PFSK-1 (cell line): ENCODE data around the gene PVALB.

Experiments
- FOXP2 ChIP-seq: optimal IDR thresholded peaks from 2 replicates; pipeline ENCODE3; 2011; ENCODE audit warnings: borderline replicate concordance, control low read depth, inconsistent platforms; ENCODE audit not compliant: insufficient read depth; ENCODE audit errors: extremely low read length, extremely low read depth
- POLR2AphosphoS5 ChIP-seq: IDR thresholded peaks from 2 replicates; pipeline ENCODE4 v1.6.1; 2012; ENCODE audit warnings: low read depth, mild to moderate bottlenecking, control low read depth, low read length, moderate library complexity
- REST ChIP-seq, 2 experiments: IDR thresholded peaks; 2 replicates each; pipeline versions ENCODE4 v1.6.1 to v1.8.0; 2011 to 2012; ENCODE audit warnings: low read depth in 2 of 2, low read length in 2 of 2, control low read depth in 1 of 2, inconsistent platforms in 1 of 2, mild to moderate bottlenecking in 1 of 2, moderate library complexity in 1 of 2; ENCODE audit not compliant: insufficient read depth in 1 of 2
- SIN3A ChIP-seq: IDR thresholded peaks from 2 replicates; pipeline ENCODE4 v1.6.1; 2012; ENCODE audit warnings: mild to moderate bottlenecking, low read length, moderate library complexity, borderline replicate concordance; ENCODE audit not compliant: insufficient read depth
- TAF1 ChIP-seq: IDR thresholded peaks from 2 replicates; pipeline ENCODE4 v1.6.1; 2012; ENCODE audit warnings: low read length, control low read depth, borderline replicate concordance; ENCODE audit not compliant: insufficient read depth

The PVALB gene

GRCh38 chr22:36797911-36798673 is 18.7 kb downstream of the PVALB start:
- TF ChIP-seq SIN3A: no peak
- TF ChIP-seq POLR2AphosphoS5: no peak
- TF ChIP-seq TAF1: no peak
- no peak for TF ChIP-seq REST (IDR thresholded peaks at IDR 0.05; ENCODE audit: insufficient read depth in 1 of 2, low read depth in 2 of 2, low read length in 2 of 2)
- TF ChIP-seq FOXP2: no peak

GRCh38 chr22:36797374-36797773 is 19.5 kb downstream of the PVALB start:
- TF ChIP-seq FOXP2 (no peak), POLR2AphosphoS5 (no peak), REST (IDR thresholded peaks at IDR 0.05; ENCODE audit: insufficient read depth in 1 of 2, low read depth in 2 of 2, low read length in 2 of 2) (no peak), TAF1 (no peak), SIN3A (no peak)

GRCh38 chr22:36796552-36797175 is 20.2 kb downstream of the PVALB start:
- TF ChIP-seq TAF1 (no peak), FOXP2 (no peak), REST (IDR thresholded peaks at IDR 0.05; ENCODE audit: insufficient read depth in 1 of 2, low read depth in 2 of 2, low read length in 2 of 2) (no peak), POLR2AphosphoS5 (no peak), SIN3A (no peak)

- TF ChIP-seq SIN3A (no peak), REST (IDR thresholded peaks at IDR 0.05; ENCODE audit: insufficient read depth in 1 of 2, low read depth in 2 of 2, low read length in 2 of 2) (no peak), FOXP2 (no peak), POLR2AphosphoS5 (no peak), TAF1 (no peak)
Observed at GRCh38 chr22:36795633-36796032, 21.2 kb downstream of the PVALB start.
